G401 (cell line): ENCODE data around the gene BCAP31. TPM values are rescaled to one million over a fixed set of nuclear protein-coding genes. Genes with fewer than 3 reads are reported as not detected.
"Not testable (repeated sequence)": the region's sequence is repeated elsewhere in the genome, so short reads cannot be mapped to it uniquely, and the experiment has no call there.

ENCODE experiments used
- DNase-seq: peaks from one replicate; pipeline ENCODE4 v3.0.0-alpha.2; 2015; ENCODE audit warnings: low spot score
- in situ Hi-C: cut with HindIII; loops from 2 replicates; pipeline ENCODE4 v1.10.0; 2016; ENCODE audit warnings: low sequenced_read_pairs, mixed read lengths
- total RNA-seq: library from RNA; depleted of rRNA; stranded (reverse); fragments of >200 nt; shearing (Covaris generic); gene quantifications from 2 replicates; pipeline ENCODE4 v1.2.3, GENCODE V29; 2014

Gene BCAP31
- total RNA-seq, 1 experiment from 2014 or later, result 132 TPM

GRCh38 chrX:153723351-153724251 is 586 bp downstream of the BCAP31 start:
- no peak for DNase-seq
- in situ Hi-C loops, result no loop called here

GRCh38 chrX:153722704-153723350 is 1.4 kb downstream of the BCAP31 start:
- no peak for DNase-seq
- in situ Hi-C loops, result no loop called here

- in situ Hi-C loops, result no loop called here
- DNase-seq, result no peak
Observed at GRCh38 chrX:153719701-153720100, 4.5 kb downstream of the BCAP31 start.

- no peak for DNase-seq
- in situ Hi-C loops, result no loop called here
Observed at GRCh38 chrX:153719238-153719637, 4.9 kb downstream of the BCAP31 start.

GRCh38 chrX:153717445-153717844 is 6.7 kb downstream of the BCAP31 start:
- in situ Hi-C loops, result no loop called here
- no peak for DNase-seq

- in situ Hi-C loops, result no loop called here
- no peak for DNase-seq
Observed at GRCh38 chrX:153714256-153714655, 9.9 kb downstream of the BCAP31 start.

GRCh38 chrX:153709726-153710674 is 14.2 kb downstream of the BCAP31 start:
- in situ Hi-C loops, result no loop called here
- no peak for DNase-seq

GRCh38 chrX:153708415-153708814 is 15.8 kb downstream of the BCAP31 start:
- in situ Hi-C loops, result no loop called here
- peak; percentile 59 for DNase-seq

- in situ Hi-C loops, result no loop called here
- no peak for DNase-seq
Observed at GRCh38 chrX:153707406-153707805, 16.8 kb downstream of the BCAP31 start.

- no peak for DNase-seq
- in situ Hi-C loops, result no loop called here
Observed at GRCh38 chrX:153706799-153707198, 17.4 kb downstream of the BCAP31 start.

- DNase-seq, in situ Hi-C loops: not testable (repeated sequence)
Observed at GRCh38 chrX:153705403-153706060, 18.7 kb downstream of the BCAP31 start.

- peak; percentile 57 for DNase-seq
- in situ Hi-C loops, result not testable (repeated sequence)
Observed at GRCh38 chrX:153704631-153705402, 19.4 kb downstream of the BCAP31 start.

- peak; percentile 39 for DNase-seq
- in situ Hi-C loops, result no loop called here
Observed at GRCh38 chrX:153704021-153704526, 20.1 kb downstream of the BCAP31 start.

- in situ Hi-C loops, result no loop called here
- peak; percentile 32 for DNase-seq
Observed at GRCh38 chrX:153703036-153703370, 21.2 kb downstream of the BCAP31 start.

GRCh38 chrX:153702336-153703035 is 21.7 kb downstream of the BCAP31 start:
- no peak for DNase-seq
- in situ Hi-C loops, result no loop called here

GRCh38 chrX:153701706-153702105 is 22.5 kb downstream of the BCAP31 start:
- DNase-seq, result no peak
- in situ Hi-C loops, result no loop called here

- in situ Hi-C loops, result no loop called here
- DNase-seq, result no peak
Observed at GRCh38 chrX:153700967-153701366, 23.2 kb downstream of the BCAP31 start.
